IMR-90 (cell line): ENCODE results near the gene KRT86. TPM values are rescaled to one million over a fixed set of nuclear protein-coding genes. Genes with fewer than 3 reads are reported as not detected.

ENCODE experiments used
- ATAC-seq: fragments of 200-7000 bp; cut with Tn5 transposase; 2 replicates; pipeline ENCODE4 v1.9.1; 2020; ENCODE audit warnings: low read depth, mild to moderate bottlenecking, moderate library complexity
- BruUV-seq: library from RNA; stranded (reverse); fragments of 400-500 nt; replicated peaks from 2 replicates; lab custom pipeline; 2021; lab: Mats Ljungman, UMichigan
- CTCF ChIA-PET: fragments of 300-600 bp; formaldehyde crosslinking; extraction: SDS; loops from one replicate; lab custom pipeline; 2021; ENCODE audit warnings: antibody characterized with exemption; lab: Yijun Ruan, JAX
- POLR2A ChIA-PET: fragments of 300-600 bp; sonication (Branson Sonifier 250); formaldehyde crosslinking; loops from one replicate; lab custom pipeline; 2022; ENCODE audit warnings: antibody characterized with exemption; ENCODE audit not compliant: unreplicated experiment; lab: Charles Lee
- DNase-seq: peaks from one replicate; pipeline ENCODE4 v3.0.0; 2013
- H2AFZ ChIP-seq: replicated peaks from 2 replicates; pipeline ENCODE3; 2013; ENCODE audit warnings: low read length, mild to moderate bottlenecking; ENCODE audit not compliant: poor library complexity
- H2AK5ac ChIP-seq: 2 replicates; pipeline ENCODE4 v1.6.1; 2013; ENCODE audit warnings: low read depth, low read length, inconsistent platforms
- H2AK9ac ChIP-seq: replicated peaks from 2 replicates; pipeline ENCODE3; 2013; ENCODE audit warnings: mild to moderate bottlenecking, low read depth, low read length, moderate library complexity; ENCODE audit not compliant: poor library complexity
- H2BK120ac ChIP-seq: 2 replicates; pipeline ENCODE4 v1.6.1; 2013; ENCODE audit warnings: low read depth, low read length, inconsistent platforms
- H2BK15ac ChIP-seq: 3 replicates; pipeline ENCODE4 v1.6.1; 2013; ENCODE audit warnings: low read depth, low read length, inconsistent platforms
- H2BK20ac ChIP-seq: 2 replicates; pipeline ENCODE4 v1.6.1; 2013; ENCODE audit warnings: low read depth, mild to moderate bottlenecking, inconsistent platforms, low read length, moderate library complexity
- H2BK5ac ChIP-seq: 2 replicates; pipeline ENCODE4 v1.6.1; 2013; ENCODE audit warnings: mild to moderate bottlenecking, low read depth, low read length, inconsistent platforms; ENCODE audit not compliant: poor library complexity, severe bottlenecking
- H3K14ac ChIP-seq: replicated peaks from 2 replicates; pipeline ENCODE4 v1.6.1; 2013; ENCODE audit warnings: low read depth, low read length, inconsistent platforms
- H3K18ac ChIP-seq: 2 replicates; pipeline ENCODE4 v1.6.1; 2013; ENCODE audit warnings: low read depth, low read length, control low read depth
- H3K23ac ChIP-seq: 2 replicates; pipeline ENCODE4 v1.6.1; 2013; ENCODE audit warnings: low read depth, low read length, inconsistent platforms
- H3K27ac ChIP-seq: 2 replicates; pipeline ENCODE4 v1.5.1; 2013; ENCODE audit warnings: mild to moderate bottlenecking, control low read depth, low read length; ENCODE audit not compliant: insufficient read depth
- H3K27me3 ChIP-seq: 2 replicates; pipeline ENCODE4 v1.6.1; 2013; ENCODE audit warnings: low read length; ENCODE audit not compliant: control insufficient read depth, insufficient read depth
- H3K36me3 ChIP-seq: 2 replicates; pipeline ENCODE4 v1.6.1; 2013; ENCODE audit warnings: low read length, mixed read lengths; ENCODE audit not compliant: control insufficient read depth, insufficient read depth
- H3K4ac ChIP-seq: 2 replicates; pipeline ENCODE4 v1.6.1; 2013; ENCODE audit warnings: low read depth, low read length, inconsistent platforms
- H3K4me1 ChIP-seq: 2 replicates; pipeline ENCODE4 v1.6.1; 2013; ENCODE audit warnings: low read length, mixed read lengths; ENCODE audit not compliant: control insufficient read depth, insufficient read depth
- H3K4me2 ChIP-seq: 2 replicates; pipeline ENCODE4 v1.6.1; 2013; ENCODE audit warnings: low read depth, mild to moderate bottlenecking, control low read depth, low read length, moderate library complexity
- H3K4me3 ChIP-seq: 2 replicates; pipeline ENCODE4 v1.5.1; 2013; ENCODE audit warnings: low read depth, mild to moderate bottlenecking, control low read depth, low read length, moderate library complexity; ENCODE audit not compliant: insufficient read depth
- H3K56ac ChIP-seq: 2 replicates; pipeline ENCODE4 v1.6.1; 2013; ENCODE audit warnings: low read length, inconsistent platforms; ENCODE audit not compliant: insufficient read depth; ENCODE audit errors: extremely low read depth
- H3K79me1 ChIP-seq, 2 experiments: 2 replicates each; pipeline ENCODE4 v1.6.1; 2013; ENCODE audit warnings: low read length in 2 of 2, inconsistent platforms in 1 of 2, low read depth in 1 of 2
- H3K9ac ChIP-seq: 2 replicates; pipeline ENCODE4 v1.6.1; 2013; ENCODE audit warnings: low read depth, low read length, control low read depth
- H3K9me1 ChIP-seq: 2 replicates; pipeline ENCODE4 v1.6.1; 2013; ENCODE audit warnings: low read length, inconsistent platforms; ENCODE audit not compliant: insufficient read depth
- H3K9me3 ChIP-seq: 2 replicates; pipeline ENCODE4 v1.6.1; 2013; ENCODE audit warnings: low read length; ENCODE audit not compliant: control insufficient read depth, insufficient read depth
- H4K20me1 ChIP-seq: 2 replicates; pipeline ENCODE4 v1.6.1; 2013; ENCODE audit warnings: low read length, inconsistent platforms; ENCODE audit not compliant: insufficient read depth
- H4K5ac ChIP-seq: 2 replicates; pipeline ENCODE4 v1.6.1; 2013; ENCODE audit warnings: mild to moderate bottlenecking, low read depth, low read length, control low read depth
- H4K8ac ChIP-seq, 2 experiments: 2 replicates each; pipeline ENCODE4 v1.6.1; 2013; ENCODE audit warnings: low read depth in 2 of 2, low read length in 2 of 2, control low read depth in 1 of 2, inconsistent platforms in 1 of 2
- H4K91ac ChIP-seq: 2 replicates; pipeline ENCODE4 v1.6.1; 2013; ENCODE audit warnings: low read depth, low read length, inconsistent platforms; ENCODE audit not compliant: insufficient read depth
- BHLHE40 ChIP-seq: fragments of 150-350 bp; IDR thresholded peaks from 2 replicates; pipeline ENCODE4 v1.6.1; 2016; ENCODE audit warnings: mild to moderate bottlenecking, low read depth, low read length
- ELK1 ChIP-seq: fragments of 150-350 bp; IDR thresholded peaks from 2 replicates; pipeline ENCODE4 v1.6.1; 2016; ENCODE audit warnings: low read depth, mild to moderate bottlenecking, low read length, moderate library complexity, borderline replicate concordance
- MXI1 ChIP-seq: IDR thresholded peaks from 2 replicates; pipeline ENCODE4 v1.6.1; 2012; ENCODE audit warnings: low read depth, mild to moderate bottlenecking, low read length, moderate library complexity, borderline replicate concordance
- POLR2A ChIP-seq: IDR thresholded peaks from 2 replicates; pipeline ENCODE4 v1.6.1; 2012; ENCODE audit warnings: mild to moderate bottlenecking, low read depth, low read length
- RAD21 ChIP-seq: IDR thresholded peaks from 2 replicates; pipeline ENCODE4 v1.6.1; 2012; ENCODE audit warnings: low read length, improper control_type of control experiment
- RFX5 ChIP-seq: IDR thresholded peaks from 2 replicates; pipeline ENCODE4 v1.8.0; 2012; ENCODE audit warnings: low read depth, mild to moderate bottlenecking, low read length, moderate library complexity
- USF2 ChIP-seq: fragments of 150-350 bp; IDR thresholded peaks from 2 replicates; pipeline ENCODE4 v1.6.1; 2017; ENCODE audit warnings: mild to moderate bottlenecking, antibody characterized with exemption, low read length, low read depth
- WGBS, 2 experiments: methylation state at CpG; one replicate each; pipeline versions ENCODE4 v1.1.5 to v1.1.7; 2013; ENCODE audit warnings: missing lambda C conversion rate in 2 of 2; ENCODE audit not compliant: insufficient read length in 1 of 2; ENCODE audit errors: extremely low coverage in 2 of 2; 5-methylcytosine and 5-hydroxymethylcytosine counted together
- dilution Hi-C: fragments of 300-500 bp; cut with HindIII; formaldehyde crosslinking; loops from one replicate; pipeline ENCODE4 v1.14.3; 2018; ENCODE audit warnings: low sequenced_read_pairs; ENCODE audit not compliant: unreplicated experiment
- in situ Hi-C: fragments of 300-500 bp; cut with MboI; formaldehyde crosslinking; loops from 3 replicates; pipeline ENCODE4 v1.14.3; 2019; ENCODE audit warnings: low sequenced_read_pairs, inconsistent platforms, mixed read lengths
- intact Hi-C: fragments of 100-400 bp; cut with micrococcal nuclease; formaldehyde crosslinking; loops from 2 replicates; pipeline ENCODE4 v1.10.0; 2022
- polyA plus RNA-seq, 3 experiments: library from polyadenylated mRNA; depleted of rRNA; stranded (reverse); fragments of >200 nt; gene quantifications; 2 replicates each; pipeline ENCODE4 v1.2.3, GENCODE V29; 2012; ENCODE audit warnings: low replicate concordance in 1 of 3
- total RNA-seq: library from RNA; depleted of rRNA; stranded (reverse); fragments of >200 nt; gene quantifications from 2 replicates; pipeline ENCODE4 v1.2.3, GENCODE V29; 2012

KRT86 gene
- total and polyA plus RNA-seq, 2 of the 4 experiments (the other 2 are of a cell fraction): not detected

DNA sequence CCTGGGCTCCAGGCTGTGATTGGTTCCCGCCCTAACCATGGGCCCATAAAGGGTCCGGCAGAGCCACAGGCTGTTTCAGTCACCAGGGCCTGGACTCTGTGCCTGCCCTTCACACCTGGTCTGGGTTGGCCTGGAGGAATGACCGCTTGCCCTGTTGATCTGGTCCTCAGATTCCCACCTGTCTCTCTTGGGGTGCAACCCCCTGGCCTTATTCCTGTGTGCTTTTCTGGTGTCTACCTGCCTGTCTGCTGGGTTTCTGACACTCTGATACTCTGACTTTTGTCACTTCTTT, 49.7 kb downstream of the KRT86 start:
- Histone ChIP-seq H2BK5ac (no peak overlapping the region), H3K9me1 (no peaks in the 10 kb centered on the region), H3K4me1 (no peaks in the 10 kb centered on the region), H3K9me3 (no peaks in the 10 kb centered on the region), H3K27me3 (peaks cover 64% of the 10 kb centered on the region), H3K18ac (no peak overlapping the region), H3K4me2 (no peak overlapping the region), H3K4me3 (no peak overlapping the region), H3K36me3 (no peaks in the 10 kb centered on the region), H4K8ac (no peak overlapping the region), H2BK20ac (no peak overlapping the region), H2AK9ac (no peak overlapping the region), H2BK120ac (no peak overlapping the region), H4K5ac (no peak overlapping the region), H3K14ac (no peak overlapping the region), H3K79me1 (no peaks in the 10 kb centered on the region), H2BK15ac (no peak overlapping the region), H2AK5ac (no peak overlapping the region), H2AFZ (no peak overlapping the region), H3K27ac (no peak overlapping the region), H3K4ac (no peak overlapping the region), H3K23ac (no peak overlapping the region), H3K56ac (no peak overlapping the region), H4K20me1 (no peaks in the 10 kb centered on the region), H3K9ac (no peak overlapping the region), H4K91ac (no peak overlapping the region)
- ChIA-PET POLR2A (no interaction called here), CTCF (interaction anchor here (1.2 to 1.4 kb wide), 2 partner anchors 49 to 169 kb away, joined by 3 read pairs; no protein-coding TSS in a partner anchor)
- ATAC-seq: no peak
- TF ChIP-seq POLR2A: no peak
- no peak for TF ChIP-seq RAD21
- no peak for TF ChIP-seq ELK1
- TF ChIP-seq MXI1: no peak
- TF ChIP-seq BHLHE40: no peak
- no peak for TF ChIP-seq USF2
- no peak for TF ChIP-seq RFX5
- in situ Hi-C loops: no loop called here
- dilution Hi-C loops: no loop called here
- intact Hi-C loops: loop anchor here (1.0 kb wide), 1 partner anchor 103 kb away; no protein-coding TSS in a partner anchor
- DNase-seq: no peak
- 90% methylated on average over 2 of the region's 3 CpGs; no CpG with 5 or more reads in 1 of the 2 experiments for WGBS, 2 experiments
- BruUV-seq: no TSS peak
